HG03460 (cell line): ENCODE measurements around the gene PLA2G12B.

Experiments used
- ATAC-seq: cut with Tn5 transposase; IDR thresholded peaks from one replicate; pipeline ENCODE4 v1.9.1; 2021; ENCODE audit not compliant: unreplicated experiment

Gene PLA2G12B

DNA sequence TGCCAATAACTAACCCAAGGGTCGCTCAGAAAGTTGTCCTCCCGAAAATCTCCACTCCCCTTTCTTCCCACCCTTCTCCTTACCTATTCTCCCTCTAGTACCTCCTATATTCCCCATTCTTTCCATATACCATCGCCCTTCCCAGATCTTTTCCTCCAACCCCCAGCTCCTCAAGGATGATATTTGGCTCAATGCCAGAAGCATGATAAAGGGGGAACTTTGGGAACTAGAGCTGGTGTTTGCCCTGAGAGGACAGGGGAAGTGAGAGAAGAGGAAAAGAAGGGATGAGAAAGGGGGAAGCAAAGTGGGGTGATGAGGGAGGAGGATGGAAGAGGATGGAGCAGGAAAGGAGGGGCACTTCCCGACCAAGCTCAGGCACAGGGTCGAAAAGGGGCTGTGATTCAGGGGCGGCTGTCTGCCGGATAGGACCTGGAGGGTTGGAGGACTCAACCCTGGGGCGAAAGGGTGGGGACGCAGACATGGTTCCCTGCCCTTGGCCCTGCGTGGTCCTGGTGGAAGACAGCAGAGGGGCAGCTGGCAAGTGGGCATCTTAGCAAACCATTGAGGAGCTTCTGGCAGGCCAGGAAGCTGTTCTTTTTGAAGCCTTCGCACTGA lies 59.3 kb downstream of the PLA2G12B start:
- ATAC-seq = no peak

DNA sequence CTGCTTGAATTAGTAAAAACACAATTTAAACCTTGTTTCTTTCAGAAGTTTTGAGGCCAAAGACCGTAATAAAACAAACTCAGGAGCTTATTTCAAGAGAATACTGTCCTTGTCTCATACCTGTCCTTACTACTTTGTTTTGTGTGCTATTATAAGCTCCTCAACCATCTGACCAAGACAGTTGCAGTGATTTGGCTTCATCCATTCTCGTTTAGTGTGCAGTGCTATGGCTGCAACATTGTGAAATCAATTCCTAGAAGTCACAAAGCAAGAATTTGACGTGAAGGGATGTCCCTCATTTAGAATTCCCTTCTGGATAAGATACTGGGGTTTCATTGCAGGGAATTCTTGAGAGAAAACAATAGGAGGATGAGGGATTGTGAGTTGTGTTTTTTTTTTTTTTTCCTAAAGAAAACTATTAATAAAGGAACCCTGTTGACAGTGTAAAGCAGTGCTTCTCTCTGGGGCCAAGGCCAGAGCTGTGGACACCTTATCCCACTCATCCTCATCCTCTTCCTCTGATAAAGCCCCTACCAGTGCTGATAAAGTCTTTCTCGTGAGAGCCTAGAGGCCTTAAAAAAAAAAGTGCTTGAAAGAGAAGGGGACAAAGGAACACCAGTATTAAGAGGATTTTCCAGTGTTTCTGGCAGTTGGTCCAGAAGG lies 61.3 kb downstream of the PLA2G12B start, which contains the start of gene OIT3:
OIT3 (plus strand) TSS at position 604 of the 663 bp plus-strand sequence. CDS start 60 bp downstream, outside the sequence.
- ATAC-seq = no peak

DNA sequence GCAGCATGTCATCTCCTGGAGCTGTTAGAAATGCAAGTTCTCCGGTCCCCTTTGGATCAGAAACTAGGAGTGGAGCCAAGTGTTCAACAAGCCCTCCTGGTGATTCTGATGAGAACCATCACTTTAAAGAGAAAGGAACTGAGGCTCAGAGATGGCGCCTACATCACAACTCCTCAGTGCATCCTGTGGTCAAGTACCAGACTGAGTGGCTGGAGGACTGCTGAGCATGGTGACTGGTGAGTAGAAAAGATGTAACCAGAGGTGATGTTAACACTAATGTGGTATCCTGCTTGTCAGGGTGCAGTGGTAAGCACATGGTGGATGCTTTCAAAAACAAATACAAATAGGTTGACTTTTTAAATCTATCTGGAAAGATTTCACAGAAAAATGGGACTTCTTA lies 64.5 kb downstream of the PLA2G12B start:
- ATAC-seq = no peak

DNA sequence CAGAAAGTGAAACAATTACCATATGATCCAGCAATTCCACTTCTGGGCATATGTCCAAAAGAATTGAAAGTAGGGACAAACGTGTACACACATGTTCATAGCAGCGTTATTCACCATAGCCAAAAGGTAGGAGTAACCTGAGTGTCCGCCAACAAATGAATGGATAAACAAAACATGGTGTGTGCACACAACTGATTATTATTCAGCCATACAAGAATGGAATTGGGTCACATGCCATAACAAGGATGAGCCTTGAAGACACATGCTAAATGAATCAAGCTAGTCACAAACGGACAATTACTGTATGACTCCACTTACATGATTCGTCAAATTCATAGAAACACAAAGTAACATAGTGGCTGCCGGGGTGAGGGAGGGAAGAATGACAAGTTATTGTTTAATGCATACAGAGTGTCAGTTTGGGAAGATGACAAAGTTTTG lies 65.2 kb downstream of the PLA2G12B start:
- no peak for ATAC-seq

DNA sequence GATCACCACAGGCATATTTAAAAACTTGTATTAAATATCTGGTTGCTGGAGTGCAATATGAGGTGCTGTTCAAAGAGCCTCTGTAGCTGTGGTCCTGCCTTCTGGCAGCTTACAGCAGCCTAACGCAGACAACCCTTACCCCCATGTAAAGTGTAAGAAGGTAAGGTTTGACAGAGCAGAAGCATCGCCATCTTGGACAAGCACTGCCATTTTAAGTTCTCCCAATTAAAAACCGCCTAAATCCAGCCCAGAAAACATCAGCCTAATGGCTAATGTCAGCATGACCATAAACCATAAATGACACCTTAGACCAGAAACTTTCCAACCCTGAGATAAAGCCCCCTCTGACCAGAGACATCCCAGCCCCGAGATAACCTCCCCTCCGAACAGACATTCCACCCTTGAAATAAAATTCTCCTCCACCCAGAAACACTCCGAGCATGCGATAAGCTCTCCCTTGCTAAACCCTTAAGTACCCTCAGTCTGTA lies 66.4 kb downstream of the PLA2G12B start:
- no peak for ATAC-seq

DNA sequence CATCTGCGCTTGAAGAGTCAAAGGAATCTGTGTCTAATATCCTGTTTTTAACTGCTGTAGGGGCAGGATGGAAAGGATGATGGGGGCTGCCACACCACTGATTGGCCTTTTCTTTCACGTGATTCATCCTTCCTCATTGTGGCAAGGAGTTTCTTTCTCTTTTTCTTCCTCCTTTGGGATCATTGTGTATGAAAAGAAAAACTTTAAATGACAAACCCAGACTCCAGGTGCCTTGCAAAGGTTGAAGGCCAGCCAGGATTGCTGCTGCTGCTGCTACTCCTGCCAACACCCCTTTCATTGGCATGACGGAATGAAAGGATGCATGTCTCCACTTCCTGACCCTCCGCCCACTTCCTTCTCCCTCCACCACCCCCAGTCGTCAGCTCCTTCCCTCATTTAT lies 67.6 kb downstream of the PLA2G12B start:
- ATAC-seq = no peak

DNA sequence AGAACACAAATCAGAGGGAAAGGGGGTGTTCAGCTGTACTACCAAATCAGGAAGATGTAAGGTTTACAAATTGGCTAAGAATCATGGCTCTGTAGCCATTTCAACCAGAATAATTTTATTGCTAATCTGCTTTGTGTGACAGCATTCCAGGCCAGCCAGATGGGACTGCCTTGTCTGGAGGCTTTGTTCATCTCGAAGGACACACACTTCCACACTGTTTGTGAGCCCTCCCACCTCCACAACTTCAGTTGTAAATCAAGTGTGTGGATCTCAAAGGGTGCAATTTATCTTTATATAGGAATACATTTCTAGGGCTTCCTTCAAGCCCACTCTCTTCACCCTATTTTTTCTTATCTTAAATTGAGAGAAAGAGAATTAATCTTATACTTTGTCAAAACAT lies 68.0 kb downstream of the PLA2G12B start:
- no peak for ATAC-seq

GRCh38 chr10:72885953-72886352 lies 68.7 kb downstream of the PLA2G12B start:
- ATAC-seq = no peak
